NT2/D1 (cell line): ENCODE results near the gene SYVN1.

ENCODE experiments used
- DNase-seq: peaks from one replicate; pipeline ENCODE4 v3.0.0-alpha.2; 2011; ENCODE audit warnings: low read depth, low spot score
- H3K27me3 ChIP-seq: 2 replicates; pipeline ENCODE4 v1.6.0; 2011; ENCODE audit warnings: mild to moderate bottlenecking; ENCODE audit not compliant: insufficient read length, insufficient read depth
- H3K36me3 ChIP-seq: 2 replicates; pipeline ENCODE4 v1.6.1; 2011; ENCODE audit warnings: mild to moderate bottlenecking, low read length, mixed read lengths; ENCODE audit not compliant: insufficient read depth, insufficient read length
- H3K4me1 ChIP-seq: 2 replicates; pipeline ENCODE4 v1.5.1; 2011; ENCODE audit not compliant: insufficient read depth, insufficient read length
- H3K4me3 ChIP-seq: 2 replicates; pipeline ENCODE4 v1.5.1; 2011; ENCODE audit warnings: low read depth; ENCODE audit not compliant: insufficient read length
- H3K9ac ChIP-seq: 2 replicates; pipeline ENCODE4 v1.6.0; 2011; ENCODE audit warnings: low read depth; ENCODE audit not compliant: insufficient read length
- H3K9me3 ChIP-seq: 2 replicates; pipeline ENCODE4 v1.5.1; 2011; ENCODE audit warnings: mild to moderate bottlenecking, low read length; ENCODE audit not compliant: insufficient read depth
- SUZ12 ChIP-seq: IDR thresholded peaks from 2 replicates; pipeline ENCODE4 v1.6.1; 2011; ENCODE audit not compliant: insufficient read length, insufficient read depth; ENCODE audit errors: extremely low read depth
- YY1 ChIP-seq: IDR thresholded peaks from 2 replicates; pipeline ENCODE4 v1.6.1; 2011; ENCODE audit not compliant: insufficient read length, insufficient read depth
- ZNF274 ChIP-seq: IDR thresholded peaks from 2 replicates; pipeline ENCODE4 v1.6.1; 2011; ENCODE audit warnings: mild to moderate bottlenecking, low read depth, low read length

SYVN1 gene

DNA sequence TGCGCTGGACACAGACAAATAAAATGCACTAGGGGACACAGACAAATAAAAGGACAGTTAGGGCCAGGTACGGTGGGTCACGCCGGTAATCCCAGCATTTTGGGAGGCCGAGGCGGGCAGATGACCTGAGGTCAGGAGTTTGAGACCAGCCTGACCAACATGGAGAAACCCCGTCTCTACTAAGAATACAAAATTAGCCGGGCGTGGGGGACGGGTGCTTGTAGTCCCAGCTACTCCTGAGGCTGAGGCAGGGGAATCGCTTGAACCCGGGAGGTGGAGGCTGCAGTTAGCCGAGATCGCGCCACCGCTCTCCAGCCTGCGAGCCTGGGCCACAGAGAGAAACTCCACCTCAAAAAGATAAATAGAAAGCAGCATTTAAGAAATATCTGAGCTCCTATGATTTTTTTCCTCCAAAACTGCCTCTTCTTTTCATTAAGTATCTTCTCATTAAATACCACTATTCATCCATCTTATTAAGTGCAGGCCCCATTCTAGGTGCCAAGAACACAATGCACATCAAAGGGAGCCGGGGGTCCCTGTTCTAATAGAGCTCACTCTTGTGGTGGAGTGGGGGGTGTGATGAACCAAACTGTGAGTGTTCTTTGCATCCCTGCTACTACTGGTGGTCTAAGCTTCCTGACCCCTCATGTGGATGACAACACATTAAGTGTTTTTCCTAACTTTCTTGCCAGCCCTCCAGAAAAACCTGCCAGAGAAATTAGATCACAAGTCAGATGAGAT, 16.1 kb downstream of the SYVN1 start:
- H3K4me1 ChIP-seq = peaks cover 19% of the 10 kb centered on the region
- H3K36me3 ChIP-seq = peaks cover 69% of the 10 kb centered on the region

DNA sequence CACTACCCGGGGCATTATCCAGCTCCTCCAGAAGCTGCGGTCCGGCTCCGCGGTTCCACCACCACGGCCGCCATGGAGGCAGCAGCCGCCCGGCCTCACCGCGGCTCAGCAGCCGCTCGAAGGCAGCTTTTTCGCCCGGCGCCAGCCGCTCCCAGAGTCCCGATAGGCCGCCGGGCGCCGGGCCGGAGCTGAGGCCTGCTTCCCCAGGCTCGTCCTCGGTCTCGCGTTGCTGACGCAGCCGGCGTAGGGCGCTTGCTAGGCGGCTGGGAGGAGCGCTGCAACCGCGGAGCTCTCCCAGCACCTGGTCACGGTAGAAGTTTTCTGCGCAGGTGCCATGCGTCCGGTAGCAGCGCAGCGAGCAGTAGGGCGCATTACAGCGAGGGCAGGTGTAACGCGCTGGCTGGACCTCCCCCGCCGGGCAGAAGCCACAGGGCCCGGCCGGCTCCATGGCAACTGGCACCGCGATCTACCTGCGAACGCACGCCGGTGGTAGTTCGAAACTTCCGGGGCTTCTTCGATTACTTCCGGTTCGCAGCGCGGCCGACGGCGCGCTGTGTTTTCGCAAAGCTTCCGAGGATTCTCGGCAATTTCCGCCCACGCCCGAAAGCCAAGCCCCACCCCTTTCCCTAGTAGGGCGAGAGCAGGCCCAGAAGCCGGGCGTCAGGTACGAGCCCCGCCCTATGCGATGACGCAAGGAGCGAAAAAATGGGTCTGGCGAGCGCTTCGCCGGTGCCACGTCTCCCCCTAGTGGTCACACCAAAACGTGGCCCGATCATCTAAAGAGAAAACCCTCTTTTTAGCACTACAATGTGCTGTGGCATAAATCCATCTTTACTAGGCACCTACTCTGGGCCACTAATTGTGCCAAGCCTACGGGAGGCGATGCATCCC, 16.9 kb downstream of the SYVN1 start, which contains the start of gene ZNHIT2:
TSS of gene ZNHIT2 (minus strand) at position 496 of the 891 bp plus-strand sequence. CDS start at position 448, 48 bp downstream.
- peak; percentile 100 for DNase-seq
- no peaks in the 10 kb centered on the region for H3K27me3 ChIP-seq
- no peak for TF ChIP-seq SUZ12
- no peak for TF ChIP-seq ZNF274
- no peak for TF ChIP-seq YY1
- H3K36me3 ChIP-seq = peaks cover 64% of the 10 kb centered on the region
- no peaks in the 10 kb centered on the region for H3K9me3 ChIP-seq
- H3K4me1 ChIP-seq = peaks cover 17% of the 10 kb centered on the region
- peak within 1 kb of the TSS; percentile 96 for H3K4me3 ChIP-seq
- H3K9ac ChIP-seq = peak within 1 kb of the TSS; percentile 96

More for the DNA sequence above, 16.1 kb downstream of the SYVN1 start:
- no peaks in the 10 kb centered on the region for H3K9me3 ChIP-seq
- no peaks in the 10 kb centered on the region for H3K27me3 ChIP-seq
- TF ChIP-seq YY1 (no peak), ZNF274 (no peak), SUZ12 (no peak)
- peak overlapping the region; percentile 22 for H3K9ac ChIP-seq
- no peak overlapping the region for H3K4me3 ChIP-seq
- no peak for DNase-seq

DNA sequence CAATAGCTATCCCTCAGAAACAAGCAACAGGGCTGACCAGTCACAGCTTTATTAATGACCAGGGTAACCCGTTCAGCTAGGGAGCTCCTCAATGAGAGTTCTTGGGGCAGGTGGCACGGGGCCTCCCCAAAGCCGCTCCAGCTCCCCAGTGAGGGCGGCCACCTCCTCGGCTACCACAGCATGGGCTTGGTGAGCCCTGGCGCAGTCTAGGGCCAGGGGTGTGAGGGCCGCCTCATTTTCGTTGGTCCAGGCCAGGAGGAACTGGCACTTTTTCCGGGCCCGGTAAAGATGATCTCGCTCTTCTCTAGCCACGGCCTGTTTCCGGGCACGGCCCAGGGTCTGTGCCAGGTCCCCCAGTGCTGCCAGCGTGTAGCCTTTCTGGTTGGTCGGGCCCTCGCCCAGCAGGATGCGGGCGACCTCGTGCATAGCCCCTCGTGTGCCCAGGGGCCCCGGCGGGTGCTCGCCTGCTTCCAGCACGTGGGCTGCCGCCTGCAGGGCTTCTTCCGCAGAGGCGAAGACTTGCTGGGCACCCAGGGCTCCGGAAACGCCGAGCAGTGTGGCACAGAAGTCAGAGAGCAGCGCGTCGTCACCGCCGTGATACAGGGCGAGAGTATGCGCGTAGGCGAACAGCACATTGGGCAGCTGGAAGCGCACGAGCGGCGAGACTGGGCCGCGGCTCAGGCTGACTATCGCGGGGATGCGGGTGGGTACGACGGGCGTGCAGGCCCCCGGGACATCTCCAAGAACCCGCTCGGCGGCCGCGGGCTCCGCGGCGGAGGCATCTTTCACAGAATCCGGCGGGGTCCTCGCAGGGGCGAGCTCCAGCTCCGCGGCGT, 17.7 kb downstream of the SYVN1 start:
- TF ChIP-seq YY1 = no peak
- no peak for TF ChIP-seq SUZ12
- no peak for TF ChIP-seq ZNF274
- peaks cover 17% of the 10 kb centered on the region for H3K4me1 ChIP-seq
- peak overlapping the region; percentile 96 for H3K4me3 ChIP-seq
- no peaks in the 10 kb centered on the region for H3K9me3 ChIP-seq
- peaks cover 62% of the 10 kb centered on the region for H3K36me3 ChIP-seq
- DNase-seq = no peak
- H3K9ac ChIP-seq = peak overlapping the region; percentile 96
- H3K27me3 ChIP-seq = no peaks in the 10 kb centered on the region

DNA sequence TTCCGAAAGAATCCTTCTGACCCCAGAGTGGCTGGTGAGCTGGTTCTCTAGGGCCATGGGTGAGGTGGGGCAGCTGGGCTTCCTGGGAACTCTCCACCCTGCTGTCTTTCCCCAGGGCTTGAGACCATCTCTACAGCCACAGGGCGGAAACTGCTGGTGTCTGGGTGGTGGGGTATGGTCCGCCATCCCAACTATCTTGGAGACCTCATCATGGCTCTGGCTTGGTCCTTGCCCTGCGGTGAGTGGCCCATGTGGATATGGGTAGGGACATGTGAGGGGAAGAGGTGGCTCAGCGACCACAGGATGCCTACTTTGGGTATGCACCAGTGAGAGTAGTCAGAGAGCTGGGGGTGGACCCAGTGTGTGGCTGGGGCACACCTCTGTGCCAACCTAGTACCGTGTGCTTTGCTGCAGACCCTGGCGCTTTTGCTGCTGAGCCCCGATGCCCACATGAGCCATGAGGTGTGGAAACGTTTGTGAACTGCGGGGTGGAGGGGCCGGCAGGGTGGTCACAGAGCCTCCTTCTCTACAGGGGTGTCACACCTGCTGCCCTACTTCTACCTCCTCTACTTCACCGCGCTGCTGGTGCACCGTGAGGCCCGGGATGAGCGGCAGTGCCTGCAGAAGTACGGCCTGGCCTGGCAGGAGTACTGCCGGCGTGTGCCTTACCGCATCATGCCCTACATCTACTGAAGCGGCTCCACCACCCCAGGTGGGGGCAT, 18.8 kb downstream of the SYVN1 start:
- Histone ChIP-seq H3K9ac (peak overlapping the region; percentile 96), H3K4me1 (peaks cover 22% of the 10 kb centered on the region), H3K27me3 (no peaks in the 10 kb centered on the region), H3K9me3 (no peaks in the 10 kb centered on the region), H3K36me3 (peaks cover 56% of the 10 kb centered on the region), H3K4me3 (no peak overlapping the region)
- no peak for DNase-seq
- TF ChIP-seq YY1 (no peak), SUZ12 (no peak), ZNF274 (no peak)

DNA sequence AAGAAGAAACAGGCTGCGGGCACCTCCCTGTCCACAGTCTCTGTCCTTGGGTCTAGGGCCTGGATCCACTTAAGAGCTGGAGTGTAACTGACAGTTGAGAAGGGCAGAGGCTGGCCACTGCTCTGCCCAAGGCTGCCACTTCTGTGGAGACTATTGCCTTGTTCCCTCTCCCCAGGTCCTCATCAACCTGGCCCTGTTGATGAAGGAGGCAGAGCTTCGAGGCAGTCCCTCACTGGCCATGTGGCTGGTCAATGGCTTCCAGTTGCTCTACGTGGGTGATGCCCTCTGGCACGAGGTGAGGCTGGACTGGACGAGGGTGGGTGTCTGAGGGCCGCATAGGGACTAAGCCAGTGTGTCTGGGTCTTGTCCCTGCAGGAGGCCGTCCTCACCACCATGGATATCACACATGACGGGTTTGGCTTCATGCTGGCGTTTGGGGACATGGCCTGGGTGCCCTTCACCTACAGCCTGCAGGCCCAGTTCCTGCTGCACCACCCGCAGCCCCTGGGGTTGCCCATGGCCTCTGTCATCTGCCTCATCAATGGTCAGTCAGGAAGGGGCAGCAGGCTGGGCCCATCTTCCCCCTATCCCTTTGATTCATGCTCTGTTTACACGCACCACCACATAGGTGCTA, 19.7 kb downstream of the SYVN1 start:
- no peaks in the 10 kb centered on the region for H3K27me3 ChIP-seq
- DNase-seq = no peak
- H3K9me3 ChIP-seq = no peaks in the 10 kb centered on the region
- TF ChIP-seq YY1 (no peak), SUZ12 (no peak), ZNF274 (no peak)
- H3K4me1 ChIP-seq = peaks cover 22% of the 10 kb centered on the region
- H3K4me3 ChIP-seq = no peak overlapping the region
- peaks cover 52% of the 10 kb centered on the region for H3K36me3 ChIP-seq
- H3K9ac ChIP-seq = no peak overlapping the region

DNA sequence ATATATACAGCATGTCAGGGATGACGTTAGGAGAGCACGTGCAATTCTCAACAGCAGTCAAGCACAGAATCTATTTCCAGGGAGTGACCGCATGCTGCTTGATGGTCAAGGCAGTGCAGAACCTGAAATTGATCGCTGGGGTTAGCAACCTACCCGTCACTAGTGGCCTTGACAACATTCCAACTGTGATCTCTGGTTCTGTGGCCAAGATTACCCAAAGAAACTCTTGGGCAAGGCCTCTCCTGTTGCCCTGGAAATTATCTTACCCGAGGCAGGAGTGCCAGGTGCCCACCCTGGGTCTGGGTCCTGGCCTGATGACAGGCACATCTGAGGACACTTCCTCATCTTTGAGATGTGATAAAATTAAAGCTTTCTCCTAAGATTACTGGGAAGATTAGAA, 20.5 kb downstream of the SYVN1 start:
- H3K27me3 ChIP-seq = no peaks in the 10 kb centered on the region
- H3K4me1 ChIP-seq = peaks cover 22% of the 10 kb centered on the region
- H3K9ac ChIP-seq = no peak overlapping the region
- peaks cover 55% of the 10 kb centered on the region for H3K36me3 ChIP-seq
- DNase-seq = no peak
- H3K4me3 ChIP-seq = no peak overlapping the region
- TF ChIP-seq ZNF274 (no peak), SUZ12 (no peak), YY1 (no peak)
- no peaks in the 10 kb centered on the region for H3K9me3 ChIP-seq
